HEK293T (cell line): ENCODE data around the gene MGAT1.
"Not testable (repeated sequence)": the region's sequence is repeated elsewhere in the genome, so short reads cannot be mapped to it uniquely, and the experiment has no call there.

Experiments used
- CTCF ChIA-PET: fragments of 350-600 bp; formaldehyde crosslinking; extraction: SDS; loops from one replicate; lab custom pipeline; 2021; ENCODE audit warnings: antibody characterized with exemption, inconsistent platforms; lab: Yijun Ruan, JAX
- POLR2A ChIA-PET: fragments of 350-600 bp; formaldehyde crosslinking; extraction: SDS; loops from one replicate; lab custom pipeline; 2020; ENCODE audit warnings: antibody characterized with exemption, inconsistent platforms; lab: Yijun Ruan, JAX
- DNase-seq: peaks from one replicate; pipeline ENCODE4 v3.0.0; 2012; ENCODE audit warnings: mixed read lengths; ENCODE audit errors: extremely low spot score
- ARNT ChIP-seq: fragments of 450-650 bp; IDR thresholded peaks from 2 replicates; pipeline ENCODE4 v1.6.1; 2017; ENCODE audit warnings: mild to moderate bottlenecking
- BHLHE40 ChIP-seq: fragments of 450-650 bp; IDR thresholded peaks from 2 replicates; pipeline ENCODE4 v1.6.1; 2016; ENCODE audit warnings: mild to moderate bottlenecking, moderate library complexity, borderline replicate concordance
- CTBP1 ChIP-seq: fragments of 450-650 bp; IDR thresholded peaks from 2 replicates; pipeline ENCODE4 v1.6.1; 2016; ENCODE audit warnings: borderline replicate concordance
- ELF4 ChIP-seq: fragments of 450-650 bp; IDR thresholded peaks from 2 replicates; pipeline ENCODE4 v1.6.1; 2017; ENCODE audit warnings: antibody characterized with exemption
- FOXA1 ChIP-seq: fragments of 450-650 bp; IDR thresholded peaks from 2 replicates; pipeline ENCODE4 v1.6.1; 2016; ENCODE audit warnings: mild to moderate bottlenecking
- FOXK2 ChIP-seq: fragments of 450-650 bp; IDR thresholded peaks from 2 replicates; pipeline ENCODE4 v1.6.1; 2016; ENCODE audit warnings: mild to moderate bottlenecking
- FOXM1 ChIP-seq: fragments of 450-650 bp; IDR thresholded peaks from 2 replicates; pipeline ENCODE4 v1.6.1; 2017; ENCODE audit warnings: mild to moderate bottlenecking, borderline replicate concordance
- HDGF ChIP-seq: fragments of 450-650 bp; IDR thresholded peaks from 2 replicates; pipeline ENCODE4 v1.6.1; 2017; ENCODE audit warnings: antibody characterized with exemption, borderline replicate concordance
- L3MBTL2 ChIP-seq: fragments of 450-650 bp; conservative IDR thresholded peaks from 2 replicates; pipeline ENCODE4 v1.6.1; 2016; ENCODE audit warnings: mild to moderate bottlenecking
- LEF1 ChIP-seq: fragments of 450-650 bp; IDR thresholded peaks from 2 replicates; pipeline ENCODE4 v1.6.1; 2017; ENCODE audit warnings: mild to moderate bottlenecking, borderline replicate concordance
- NFRKB ChIP-seq: fragments of 450-650 bp; IDR thresholded peaks from 2 replicates; pipeline ENCODE4 v1.6.1; 2016; ENCODE audit warnings: mild to moderate bottlenecking, moderate library complexity
- PKNOX1 ChIP-seq: fragments of 450-650 bp; IDR thresholded peaks from 2 replicates; pipeline ENCODE4 v1.6.1; 2016
- SP1 ChIP-seq: fragments of 450-650 bp; IDR thresholded peaks from 2 replicates; pipeline ENCODE4 v1.6.1; 2017
- SUZ12 ChIP-seq: fragments of 450-650 bp; IDR thresholded peaks from 2 replicates; pipeline ENCODE4 v1.6.1; 2016; ENCODE audit warnings: mild to moderate bottlenecking
- TARDBP ChIP-seq: fragments of 450-650 bp; IDR thresholded peaks from 2 replicates; pipeline ENCODE4 v1.6.1; 2016
- ZNF384 ChIP-seq: fragments of 450-650 bp; IDR thresholded peaks from 2 replicates; pipeline ENCODE4 v1.6.1; 2016

MGAT1 gene

DNA sequence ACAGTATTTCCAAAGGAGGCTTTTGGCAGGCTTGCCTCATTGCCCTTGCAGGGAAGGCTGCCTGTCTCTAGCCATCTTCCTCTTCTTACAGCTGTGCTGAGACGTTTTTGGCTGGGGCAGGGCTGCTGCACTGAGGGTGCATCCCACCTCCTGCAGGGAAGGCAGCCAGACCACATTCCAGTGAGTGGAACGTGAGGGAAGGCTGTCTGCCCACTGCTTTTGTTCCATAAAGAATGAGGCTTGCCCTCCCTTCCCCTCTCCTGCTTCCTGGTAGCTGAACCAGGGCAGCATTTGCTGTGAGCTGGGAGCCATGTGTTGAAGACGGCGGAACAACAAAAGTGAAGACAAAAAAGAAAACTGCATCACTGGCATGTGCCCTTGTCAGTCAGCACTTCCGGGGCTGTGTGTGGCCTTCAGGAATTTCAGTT lies 16.8 kb downstream of the MGAT1 start:
- no peak for TF ChIP-seq ARNT
- TF ChIP-seq SUZ12: no peak
- TF ChIP-seq FOXK2: no peak
- no peak for TF ChIP-seq L3MBTL2
- TF ChIP-seq ZNF384: no peak
- TF ChIP-seq TARDBP: no peak
- no peak for TF ChIP-seq FOXA1
- no peak for TF ChIP-seq ELF4
- no peak for TF ChIP-seq LEF1
- no peak for TF ChIP-seq BHLHE40
- no peak for TF ChIP-seq NFRKB
- no peak for TF ChIP-seq CTBP1
- TF ChIP-seq PKNOX1: no peak
- no peak for TF ChIP-seq FOXM1
- no peak for TF ChIP-seq HDGF
- no peak for TF ChIP-seq SP1
- no peak for DNase-seq
- ChIA-PET CTCF (interaction anchor here (0.8 kb wide), 1 partner anchor 382 kb away, joined by 3 read pairs; no protein-coding TSS in a partner anchor), POLR2A (interaction anchor here (1.9 kb wide), 1 partner anchor 76 kb away, joined by 6 read pairs; the partner anchor contains the start of gene ZFP62)

GRCh38 chr5:180785121-180785781 lies 17.4 kb downstream of the MGAT1 start:
- ChIA-PET CTCF (interaction anchor here (0.6 to 1.1 kb wide), 2 partner anchors 14 to 22 kb away, joined by 3 read pairs; no protein-coding TSS in a partner anchor), POLR2A (no interaction called here)
- TF ChIP-seq FOXK2: no peak
- no peak for TF ChIP-seq FOXA1
- TF ChIP-seq ELF4: no peak
- TF ChIP-seq SP1: no peak
- TF ChIP-seq SUZ12: no peak
- TF ChIP-seq ZNF384: no peak
- no peak for TF ChIP-seq LEF1
- no peak for TF ChIP-seq BHLHE40
- no peak for TF ChIP-seq FOXM1
- TF ChIP-seq ARNT: no peak
- TF ChIP-seq NFRKB: no peak
- TF ChIP-seq HDGF: no peak
- TF ChIP-seq L3MBTL2: no peak
- TF ChIP-seq PKNOX1: no peak
- no peak for TF ChIP-seq TARDBP
- TF ChIP-seq CTBP1: no peak
- DNase-seq: no peak

DNA sequence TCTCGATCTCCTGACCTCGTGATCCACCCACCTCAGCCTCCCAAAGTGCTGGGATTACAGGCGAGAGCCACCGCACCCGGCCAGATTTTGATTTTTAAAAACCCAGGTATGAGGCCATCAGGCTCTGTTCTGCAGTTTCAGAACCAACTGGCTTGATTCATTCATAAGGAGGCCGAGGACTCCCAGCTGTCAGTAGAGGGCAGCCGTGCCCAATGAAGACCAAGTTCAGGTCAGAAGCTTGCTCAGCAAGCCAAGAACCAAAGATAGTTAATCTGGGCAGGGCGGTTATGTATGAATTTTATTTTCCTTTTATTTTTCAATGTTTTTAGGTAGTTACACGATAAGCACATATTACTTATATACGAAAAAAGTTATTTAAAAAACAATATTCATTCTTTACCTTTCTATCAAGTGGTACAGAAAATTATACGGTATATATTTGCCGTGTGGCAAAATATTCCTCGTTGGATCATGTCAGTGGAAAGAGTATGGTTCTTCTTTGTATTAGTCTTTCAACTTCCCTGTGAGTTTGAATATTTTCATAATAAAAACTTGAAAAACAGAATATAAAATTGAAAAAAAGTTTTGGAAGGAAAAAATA lies 18.0 kb downstream of the MGAT1 start:
- ChIA-PET POLR2A (no interaction called here), CTCF (interaction anchor here (0.6 to 1.1 kb wide), 2 partner anchors 14 to 22 kb away, joined by 3 read pairs; no protein-coding TSS in a partner anchor)

GRCh38 chr5:180783340-180784052 lies 19.1 kb downstream of the MGAT1 start:
- no peak for TF ChIP-seq FOXK2
- no peak for TF ChIP-seq NFRKB
- no peak for TF ChIP-seq TARDBP
- TF ChIP-seq BHLHE40: no peak
- no peak for TF ChIP-seq ARNT
- no peak for TF ChIP-seq FOXA1
- no peak for TF ChIP-seq SUZ12
- TF ChIP-seq HDGF: no peak
- TF ChIP-seq L3MBTL2: no peak
- TF ChIP-seq ZNF384: no peak
- TF ChIP-seq PKNOX1: no peak
- TF ChIP-seq FOXM1: no peak
- TF ChIP-seq LEF1: no peak
- no peak for TF ChIP-seq ELF4
- TF ChIP-seq CTBP1: no peak
- TF ChIP-seq SP1: no peak
- ChIA-PET CTCF (no interaction called here), POLR2A (no interaction called here)
- no peak for DNase-seq

More for the DNA sequence above, 18.0 kb downstream of the MGAT1 start:
- peak; percentile 73 for DNase-seq
- TF ChIP-seq CTBP1 (no peak), FOXK2 (no peak), ARNT (no peak), SP1 (no peak), ELF4 (no peak), FOXA1 (no peak), L3MBTL2 (no peak), ZNF384 (no peak)

DNA sequence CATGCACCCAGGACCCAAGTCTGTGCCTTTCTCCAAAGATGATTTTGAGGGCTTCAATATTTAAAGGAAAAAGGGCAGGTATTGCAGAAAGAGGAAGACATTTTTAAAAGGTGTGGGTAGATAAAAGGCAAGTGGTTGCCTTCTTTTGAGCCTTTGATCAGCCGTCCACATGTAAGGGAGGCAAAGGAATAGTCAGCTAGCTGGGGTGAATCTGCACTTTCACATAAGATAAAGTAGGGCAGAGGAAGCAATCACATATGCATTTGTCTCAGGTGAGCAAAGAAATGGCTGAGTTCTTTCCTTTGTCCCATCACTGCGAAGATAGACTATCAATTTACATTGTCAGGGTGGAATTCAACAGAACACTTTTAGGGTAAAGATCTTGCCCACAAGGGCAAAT lies 19.9 kb downstream of the MGAT1 start:
- ChIA-PET CTCF (no interaction called here), POLR2A (interaction anchor here (0.7 kb wide), 1 partner anchor 29 kb away, joined by 3 read pairs; no protein-coding TSS in a partner anchor)
- TF ChIP-seq PKNOX1 (no peak), FOXK2 (no peak), LEF1 (no peak), ELF4 (no peak), SP1 (no peak), FOXM1 (no peak), HDGF (no peak), ZNF384 (no peak), ARNT (no peak), FOXA1 (no peak)
- no peak for DNase-seq

- POLR2A ChIA-PET, CTCF ChIA-PET, DNase-seq: not testable (repeated sequence)
Measured at GRCh38 chr5:180781900-180782326, 20.7 kb downstream of the MGAT1 start.
